K562 (cell line): ENCODE measurements around the gene TRMT112. TPM values are rescaled to one million over a fixed set of nuclear protein-coding genes. Genes with fewer than 3 reads are reported as not detected.

Experiments used
- ATAC-seq: fragments of 200-7000 bp; cut with Tn5 transposase; 3 replicates; pipeline ENCODE4 v1.9.1; 2020; ENCODE audit warnings: moderate library complexity
- BruUV-seq: library from RNA; stranded (reverse); fragments of 400-500 nt; replicated peaks from 2 replicates; lab custom pipeline; 2021; lab: Mats Ljungman, UMichigan
- CTCF ChIA-PET: fragments of 300-600 bp; formaldehyde crosslinking; extraction: SDS; loops from one replicate; lab custom pipeline; 2021; ENCODE audit warnings: low intra/inter-chr PET ratio; lab: Yijun Ruan, JAX
- POLR2A ChIA-PET: fragments of 300-600, 350-650 bp; sonication (Branson Sonifier 250); formaldehyde crosslinking; extraction: SDS; loops from one replicate; lab custom pipeline; 2021; ENCODE audit warnings: antibody characterized with exemption, inconsistent platforms; lab: Yijun Ruan, JAX
- DNase-seq, 4 experiments: peaks; one replicate each; pipeline versions ENCODE4 v3.0.0 to v3.0.0-alpha.2; 2011 to 2018; ENCODE audit warnings: low spot score in 3 of 4, mixed read lengths in 3 of 4; ENCODE audit errors: extremely low read depth in 1 of 4
- FAIRE-seq: peaks from 2 replicates; lab custom pipeline; 2011; peaks lifted over from hg19 to GRCh38; lab: Jason Lieb, UNC
- H2AFZ ChIP-seq: 2 replicates; pipeline ENCODE4 v1.6.0; 2011; ENCODE audit warnings: low read depth, low read length, control low read depth, inconsistent platforms
- H3K27ac ChIP-seq: fragments of 200-600 bp; 3 replicates; pipeline ENCODE4 v1.8.0; 2011; ENCODE audit warnings: low read depth, mild to moderate bottlenecking, control low read depth, inconsistent platforms, low read length, moderate library complexity, mixed read lengths; ENCODE audit errors: extremely low read depth
- H3K27me3 ChIP-seq, 2 experiments: fragments of 300-600 bp in 1 of 2; 2 replicates in 1 of 2; 3 replicates in 1 of 2; pipeline versions ENCODE4 v1.6.0 to v1.8.0; 2011; ENCODE audit warnings: inconsistent platforms in 2 of 2, low read length in 2 of 2, mild to moderate bottlenecking in 1 of 2, mixed read lengths in 1 of 2, moderate library complexity in 1 of 2; ENCODE audit not compliant: control insufficient read depth in 2 of 2, insufficient read depth in 2 of 2
- H3K36me3 ChIP-seq: fragments of 300-600 bp; 3 replicates; pipeline ENCODE4 v1.8.0; 2011; ENCODE audit warnings: mild to moderate bottlenecking, low read length, inconsistent platforms; ENCODE audit not compliant: control insufficient read depth, insufficient read depth
- H3K4me1 ChIP-seq, 2 experiments: fragments of 200-600 bp in 1 of 2; replicated peaks in 1 of 2; 2 replicates in 1 of 2; 3 replicates in 1 of 2; pipeline versions ENCODE4 v1.5.1 to v1.8.0; 2011; ENCODE audit warnings: inconsistent platforms in 2 of 2, low read length in 2 of 2, mild to moderate bottlenecking in 1 of 2, mixed read lengths in 1 of 2, moderate library complexity in 1 of 2; ENCODE audit not compliant: control insufficient read depth in 2 of 2, insufficient read depth in 2 of 2
- H3K4me2 ChIP-seq: 2 replicates; pipeline ENCODE4 v1.6.1; 2011; ENCODE audit warnings: low read length, control low read depth, inconsistent platforms, mixed read lengths; ENCODE audit not compliant: insufficient read depth
- H3K4me3 ChIP-seq: fragments of 200-600 bp; sonication (generic), shearing (Covaris generic); 2 replicates; pipeline ENCODE4 v1.5.1; 2016; ENCODE audit warnings: control low read depth, inconsistent platforms
- H3K79me2 ChIP-seq: fragments of 200-600 bp; 3 replicates; pipeline ENCODE4 v1.8.0; 2011; ENCODE audit warnings: low read length, inconsistent platforms; ENCODE audit not compliant: control insufficient read depth, insufficient read depth
- H3K9ac ChIP-seq, 2 experiments: 2 replicates each; pipeline versions ENCODE4 v1.6.0 to v1.6.1; 2011; ENCODE audit warnings: low read depth in 2 of 2, low read length in 2 of 2, control low read depth in 1 of 2, inconsistent platforms in 1 of 2, mild to moderate bottlenecking in 1 of 2, mixed read lengths in 1 of 2; ENCODE audit not compliant: insufficient read depth in 1 of 2
- H3K9me1 ChIP-seq: one replicate; pipeline ENCODE4 v1.6.0; 2011; ENCODE audit warnings: inconsistent platforms, mild to moderate bottlenecking, low read length, moderate library complexity; ENCODE audit not compliant: control insufficient read depth, insufficient read depth
- H3K9me3 ChIP-seq: replicated peaks from 2 replicates; pipeline ENCODE4 v1.5.1; 2011; ENCODE audit warnings: low read depth, low read length, inconsistent platforms; ENCODE audit not compliant: control insufficient read depth, insufficient read depth
- H4K20me1 ChIP-seq: replicated peaks from 2 replicates; pipeline ENCODE4 v1.6.1; 2011; ENCODE audit warnings: low read length, inconsistent platforms, mixed read lengths; ENCODE audit not compliant: control insufficient read depth, insufficient read depth
- CCAR2 ChIP-seq: fragments of 200-400 bp; formaldehyde crosslinking; IDR thresholded peaks from 2 replicates; pipeline ENCODE4 v1.6.1; 2017; ENCODE audit warnings: mild to moderate bottlenecking, low read depth, low read length
- GABPB1 ChIP-seq: sonication (generic); formaldehyde crosslinking; IDR thresholded peaks from 2 replicates; pipeline ENCODE4 v1.8.0; 2022; ENCODE audit warnings: mild to moderate bottlenecking, missing genetic modification reagents
- RBFOX2 ChIP-seq: fragments of 200-400 bp; formaldehyde crosslinking; IDR thresholded peaks from 2 replicates; pipeline ENCODE4 v1.6.1; 2017; ENCODE audit warnings: low read depth, mild to moderate bottlenecking, low read length, moderate library complexity
- SP2 ChIP-seq: IDR thresholded peaks from 2 replicates; pipeline ENCODE4 v1.6.1; 2011; ENCODE audit warnings: mild to moderate bottlenecking, low read depth, low read length, moderate library complexity; ENCODE audit not compliant: poor library complexity, severe bottlenecking; ENCODE audit errors: extremely low read depth
- ZNF184 ChIP-seq: sonication (generic); formaldehyde crosslinking; IDR thresholded peaks from 2 replicates; pipeline ENCODE4 v1.5.0; 2020; ENCODE audit warnings: missing genetic modification reagents
- ZNF518B ChIP-seq: fragments of 250-450 bp; sonication (Bioruptor Pico); IDR thresholded peaks from 2 replicates; pipeline ENCODE4 v1.5.0; 2021; ENCODE audit warnings: mild to moderate bottlenecking, moderate library complexity
- WGBS: fragments of 100-300 bp; shearing (Covaris generic); methylation state at CpG from one replicate; pipeline ENCODE4 v1.1.6; 2016; ENCODE audit warnings: low coverage, mixed read lengths; ENCODE audit not compliant: insufficient coverage; ENCODE audit errors: missing lambda C conversion rate; 5-methylcytosine and 5-hydroxymethylcytosine counted together
- in situ Hi-C: fragments of 300-500 bp; cut with MboI; formaldehyde crosslinking; loops from 4 replicates; pipeline ENCODE4 v1.15.0; 2018; ENCODE audit warnings: inconsistent platforms, mixed read lengths
- intact Hi-C: fragments of 100-400 bp; cut with micrococcal nuclease; formaldehyde crosslinking; loops from 2 replicates; pipeline ENCODE4 v1.14.2; 2022
- polyA plus RNA-seq, 8 experiments: library from polyadenylated mRNA; depleted of rRNA in 4 of 8; stranded (reverse) in 5 of 8; unstranded in 3 of 8; fragments of >200 nt; fragmentation: Nextera tagmentation in 2 of 8; fragmentation: Illumina TruSeq in 1 of 8; extraction: Ambion mirVana in 2 of 8; extraction: Trizol in 1 of 8; gene quantifications; 2 replicates each; pipeline versions ENCODE4 v1.2.1 to v1.2.3, GENCODE V29; 2011 to 2014; ENCODE audit warnings: inconsistent platforms in 1 of 8, missing spikeins in 1 of 8
- total RNA-seq, 7 experiments: library from RNA; depleted of rRNA in 6 of 7; stranded (reverse); fragments of >200 nt in 6 of 7; fragmentation: Illumina TruSeq in 2 of 7; extraction: Trizol in 2 of 7; gene quantifications; 2 replicates each; pipeline versions ENCODE4 v1.2.1 to v1.2.3, GENCODE V29; 2011 to 2021; ENCODE audit warnings: low replicate concordance in 1 of 7
- TF ChIP-seq, protein P1 (sequence below), 2 experiments: IDR thresholded peaks in 1 of 2; conservative IDR thresholded peaks in 1 of 2; 2 replicates each; pipeline ENCODE4 v1.6.1; 2016; ENCODE audit warnings: low read depth in 2 of 2, mild to moderate bottlenecking in 1 of 2, missing compliant biosample characterization in 1 of 2, missing genetic modification characterization in 1 of 2, moderate library complexity in 1 of 2
- TF ChIP-seq, protein P2 (sequence below): sonication (generic); formaldehyde crosslinking; IDR thresholded peaks from 2 replicates; pipeline ENCODE4 v1.8.0; 2023; ENCODE audit warnings: mild to moderate bottlenecking, missing genetic modification reagents

The TRMT112 gene
- total and polyA plus RNA-seq, 9 of the 15 experiments (the other 6 are each of a cell fraction or from before 2014, with no cell fraction given) = 162 to 444 (median 300) TPM

DNA sequence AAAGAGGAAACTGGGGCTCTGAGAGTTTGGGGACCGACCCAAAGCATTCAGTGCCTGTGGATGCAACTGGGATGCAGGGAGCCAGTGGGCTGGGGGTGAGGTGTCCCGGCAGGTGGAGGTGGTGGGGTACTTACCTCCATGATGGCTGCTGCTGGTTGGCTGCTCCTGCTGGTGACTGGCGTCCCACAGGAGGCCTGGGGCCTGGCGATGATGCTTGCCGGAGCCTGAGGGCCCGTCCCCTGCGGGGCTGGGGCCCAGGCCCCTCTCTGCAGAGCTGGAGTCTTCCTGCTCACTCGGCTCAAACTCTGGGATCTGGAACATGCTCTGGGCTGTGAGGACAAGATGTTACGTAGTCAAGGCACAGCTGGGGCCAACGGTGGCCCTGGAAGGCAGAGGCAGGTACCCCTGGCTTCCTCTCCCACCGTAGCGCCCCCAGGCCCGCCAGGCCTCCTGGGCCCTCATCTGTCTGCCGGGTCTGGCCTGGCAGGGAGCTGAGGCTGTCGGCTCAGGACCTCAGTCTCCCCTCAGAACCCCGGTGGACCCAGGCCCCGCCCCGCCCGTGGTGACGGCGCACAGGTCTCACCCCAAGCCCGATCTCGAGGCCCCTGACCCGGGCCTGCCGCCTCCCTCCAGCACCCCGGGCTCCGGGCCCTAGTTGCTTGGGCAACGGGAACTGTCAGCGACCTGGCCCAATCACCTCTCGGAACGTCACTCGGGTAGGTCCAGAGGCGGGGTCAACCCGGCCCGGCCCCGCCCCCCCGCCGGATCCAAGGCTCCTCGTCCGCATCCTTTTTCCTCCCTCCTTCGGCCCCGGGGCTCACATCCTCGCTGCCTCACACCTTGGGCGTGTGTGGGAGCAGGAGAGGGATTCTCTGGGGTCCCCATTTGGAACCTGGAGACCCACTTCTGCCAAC is 33.1 kb downstream of the TRMT112 start, which contains the start of gene BAD:
BAD (minus strand) TSS at position 618 of the 914 bp plus-strand sequence; CDS start at position 321, 297 bp downstream.
- intact Hi-C loops = no loop called here
- peak within 1 kb of the TSS; percentile 69 to 95 for H3K9ac ChIP-seq
- no peaks in the 10 kb centered on the region for H4K20me1 ChIP-seq
- FAIRE-seq (peak; percentile 98), ATAC-seq (peak; percentile 96), DNase-seq (peak; percentile 97 to 99 (median 98))
- H3K9me1 ChIP-seq = no peaks in the 10 kb centered on the region
- CTCF ChIA-PET = interaction anchor here (0.8 kb wide), 1 partner anchor 13 kb away, joined by 3 read pairs; no protein-coding TSS in a partner anchor
- POLR2A ChIA-PET = interaction anchor here (0.5 to 5.1 kb wide), 10 partner anchors 10 to 188 kb away, joined by 3 to 54 read pairs (median 4); partner anchors contain the start of genes ESRRA, FERMT3 and STIP1
- 21% methylated on average over 17 of the region's 44 CpGs for WGBS
- peaks cover 7 to 43% of the 10 kb centered on the region in 2 experiments; a peak in 4 of 5 replicates for H3K4me1 ChIP-seq
- TSS peak; percentile 69 for BruUV-seq
- H3K27me3 ChIP-seq = no peaks in the 10 kb centered on the region
- peak within 1 kb of the TSS; percentile 91 for H3K4me3 ChIP-seq
- peak within 1 kb of the TSS; percentile 79 for H3K27ac ChIP-seq
- H2AFZ ChIP-seq = peak within 1 kb of the TSS; percentile 93
- H3K36me3 ChIP-seq = peaks cover 4% of the 10 kb centered on the region; the same call in 1 of the 3 replicates
- in situ Hi-C loops = no loop called here
- peak within 1 kb of the TSS; percentile 80 for H3K4me2 ChIP-seq
- H3K9me3 ChIP-seq = no peaks in the 10 kb centered on the region
- peaks cover 12% of the 10 kb centered on the region; the same call in 1 of the 3 replicates for H3K79me2 ChIP-seq
- TF ChIP-seq RBFOX2 = peak; percentile 74
- TF ChIP-seq, protein P1, sequence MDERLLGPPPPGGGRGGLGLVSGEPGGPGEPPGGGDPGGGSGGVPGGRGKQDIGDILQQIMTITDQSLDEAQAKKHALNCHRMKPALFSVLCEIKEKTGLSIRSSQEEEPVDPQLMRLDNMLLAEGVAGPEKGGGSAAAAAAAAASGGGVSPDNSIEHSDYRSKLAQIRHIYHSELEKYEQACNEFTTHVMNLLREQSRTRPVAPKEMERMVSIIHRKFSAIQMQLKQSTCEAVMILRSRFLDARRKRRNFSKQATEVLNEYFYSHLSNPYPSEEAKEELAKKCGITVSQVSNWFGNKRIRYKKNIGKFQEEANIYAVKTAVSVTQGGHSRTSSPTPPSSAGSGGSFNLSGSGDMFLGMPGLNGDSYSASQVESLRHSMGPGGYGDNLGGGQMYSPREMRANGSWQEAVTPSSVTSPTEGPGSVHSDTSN (CRISPR knock-in tag; IDR thresholded peaks at IDR 0.05; ENCODE audit: low read depth) = peak; percentile 51
- TF ChIP-seq, protein P1 (tag; conservative IDR thresholded peaks at IDR 0.05; ENCODE audit: low read depth) = peak; percentile 91
- no peak for TF ChIP-seq ZNF184 (CRISPR knock-in tag)
- no peak for TF ChIP-seq ZNF518B (CRISPR knock-in tag)
- TF ChIP-seq GABPB1 (CRISPR knock-in tag) = peak; percentile 75
- TF ChIP-seq, protein P2, sequence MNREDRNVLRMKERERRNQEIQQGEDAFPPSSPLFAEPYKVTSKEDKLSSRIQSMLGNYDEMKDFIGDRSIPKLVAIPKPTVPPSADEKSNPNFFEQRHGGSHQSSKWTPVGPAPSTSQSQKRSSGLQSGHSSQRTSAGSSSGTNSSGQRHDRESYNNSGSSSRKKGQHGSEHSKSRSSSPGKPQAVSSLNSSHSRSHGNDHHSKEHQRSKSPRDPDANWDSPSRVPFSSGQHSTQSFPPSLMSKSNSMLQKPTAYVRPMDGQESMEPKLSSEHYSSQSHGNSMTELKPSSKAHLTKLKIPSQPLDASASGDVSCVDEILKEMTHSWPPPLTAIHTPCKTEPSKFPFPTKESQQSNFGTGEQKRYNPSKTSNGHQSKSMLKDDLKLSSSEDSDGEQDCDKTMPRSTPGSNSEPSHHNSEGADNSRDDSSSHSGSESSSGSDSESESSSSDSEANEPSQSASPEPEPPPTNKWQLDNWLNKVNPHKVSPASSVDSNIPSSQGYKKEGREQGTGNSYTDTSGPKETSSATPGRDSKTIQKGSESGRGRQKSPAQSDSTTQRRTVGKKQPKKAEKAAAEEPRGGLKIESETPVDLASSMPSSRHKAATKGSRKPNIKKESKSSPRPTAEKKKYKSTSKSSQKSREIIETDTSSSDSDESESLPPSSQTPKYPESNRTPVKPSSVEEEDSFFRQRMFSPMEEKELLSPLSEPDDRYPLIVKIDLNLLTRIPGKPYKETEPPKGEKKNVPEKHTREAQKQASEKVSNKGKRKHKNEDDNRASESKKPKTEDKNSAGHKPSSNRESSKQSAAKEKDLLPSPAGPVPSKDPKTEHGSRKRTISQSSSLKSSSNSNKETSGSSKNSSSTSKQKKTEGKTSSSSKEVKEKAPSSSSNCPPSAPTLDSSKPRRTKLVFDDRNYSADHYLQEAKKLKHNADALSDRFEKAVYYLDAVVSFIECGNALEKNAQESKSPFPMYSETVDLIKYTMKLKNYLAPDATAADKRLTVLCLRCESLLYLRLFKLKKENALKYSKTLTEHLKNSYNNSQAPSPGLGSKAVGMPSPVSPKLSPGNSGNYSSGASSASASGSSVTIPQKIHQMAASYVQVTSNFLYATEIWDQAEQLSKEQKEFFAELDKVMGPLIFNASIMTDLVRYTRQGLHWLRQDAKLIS (CRISPR knock-in tag) = 0 out of 2 replicates have a peak, but pooled peaks have one; percentile 42
- peak; percentile 71 for TF ChIP-seq SP2
- TF ChIP-seq CCAR2 = no peak
